ENCODE data around the gene PTPN4. TPM values are rescaled to one million over a fixed set of nuclear protein-coding genes. Genes with fewer than 3 reads are reported as not detected.

PTPN4 gene
- total and polyA plus RNA-seq, 9 of the 15 experiments (the other 6 are each of a cell fraction or from before 2014, with no cell fraction given), result 5.0 to 32.8 (median 27.3) TPM

DNA sequence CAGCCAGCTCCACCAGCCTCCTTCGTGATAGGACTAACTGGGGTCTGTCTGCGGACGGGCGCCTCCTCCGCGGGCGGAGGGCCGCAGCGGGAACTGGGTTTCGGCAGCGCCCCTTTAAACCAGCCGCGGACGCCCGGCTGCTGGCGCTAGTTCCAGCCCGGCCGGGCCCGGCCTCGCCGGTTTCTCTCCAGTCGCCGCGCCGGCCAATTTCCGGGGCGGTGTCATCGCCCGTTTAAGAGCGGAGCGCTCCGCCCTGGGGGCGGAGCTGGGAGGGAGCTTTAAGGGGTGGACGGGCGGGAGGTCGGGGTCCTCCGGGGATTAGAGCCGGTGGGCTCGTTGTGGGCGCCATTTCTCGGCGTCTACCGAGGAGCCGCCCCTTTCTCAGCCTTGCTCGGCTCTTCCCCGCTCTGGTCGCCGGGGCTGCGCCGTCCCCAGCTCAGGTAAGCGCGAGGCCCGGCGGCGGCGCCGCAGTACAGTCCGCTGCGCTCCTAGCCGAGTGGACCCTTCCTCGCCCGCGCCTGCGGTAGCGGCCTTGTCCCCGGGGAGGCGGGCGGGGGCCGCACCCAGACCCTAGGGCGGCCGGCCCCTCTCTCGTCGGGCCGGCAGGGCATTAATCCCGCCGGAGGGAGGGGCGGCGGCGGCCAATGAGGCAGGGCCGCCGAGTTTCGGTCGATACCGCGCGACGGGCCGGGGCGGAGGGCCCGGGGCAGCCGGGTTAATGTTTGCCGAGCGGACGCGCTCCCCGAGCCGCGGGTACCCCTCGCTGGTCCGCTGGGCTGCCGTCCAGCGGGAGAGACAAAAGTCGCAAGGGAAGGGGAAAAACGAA, 253.3 kb downstream of the PTPN4 start, which contains the start of gene EPB41L5 (continued):
- TF ChIP-seq CHCHD3 (CRISPR knock-in tag; IDR thresholded peaks at IDR 0.05) (no peak), NRF1 (conservative IDR thresholded peaks at IDR 0.05 in 1 of 2, IDR thresholded peaks at IDR 0.05 in 1 of 2) (peak; percentile 75 to 77), HNRNPLL (IDR thresholded peaks at IDR 0.05; ENCODE audit: low read depth, low read length, poor library complexity, severe bottlenecking) (peak; percentile 68), TAF7 (tag; IDR thresholded peaks at IDR 0.05) (no peak), MLX (CRISPR knock-in tag; conservative IDR thresholded peaks at IDR 0.05) (0 out of 4 replicates have a peak, but pooled peaks of 1 of the 2 experiments have one; percentile 80), EWSR1 (IDR thresholded peaks at IDR 0.05; ENCODE audit: borderline replicate concordance, low read depth, partially characterized antibody) (no peak), TFAM (CRISPR knock-in tag; conservative IDR thresholded peaks at IDR 0.05) (no peak), TEAD4 (IDR thresholded peaks at IDR 0.05; ENCODE audit: low read length) (0 out of 2 replicates have a peak, but pooled peaks have one; percentile 21), TEAD4 (CRISPR knock-in tag; IDR thresholded peaks at IDR 0.05; ENCODE audit: borderline replicate concordance) (no peak), KLF10 (CRISPR knock-in tag; IDR thresholded peaks at IDR 0.05) (no peak), JUN (IDR thresholded peaks at IDR 0.05; ENCODE audit: borderline replicate concordance, low read depth, low read length) (no peak; the same call in 1 of the 2 replicates), JUN (CRISPR knock-in tag; IDR thresholded peaks at IDR 0.05; ENCODE audit: borderline replicate concordance) (peak; percentile 70; the same call in 1 of the 2 replicates), RBFOX2 (IDR thresholded peaks at IDR 0.05; ENCODE audit: low read depth, low read length) (peak; percentile 80)
- TF ChIP-seq, protein P1, sequence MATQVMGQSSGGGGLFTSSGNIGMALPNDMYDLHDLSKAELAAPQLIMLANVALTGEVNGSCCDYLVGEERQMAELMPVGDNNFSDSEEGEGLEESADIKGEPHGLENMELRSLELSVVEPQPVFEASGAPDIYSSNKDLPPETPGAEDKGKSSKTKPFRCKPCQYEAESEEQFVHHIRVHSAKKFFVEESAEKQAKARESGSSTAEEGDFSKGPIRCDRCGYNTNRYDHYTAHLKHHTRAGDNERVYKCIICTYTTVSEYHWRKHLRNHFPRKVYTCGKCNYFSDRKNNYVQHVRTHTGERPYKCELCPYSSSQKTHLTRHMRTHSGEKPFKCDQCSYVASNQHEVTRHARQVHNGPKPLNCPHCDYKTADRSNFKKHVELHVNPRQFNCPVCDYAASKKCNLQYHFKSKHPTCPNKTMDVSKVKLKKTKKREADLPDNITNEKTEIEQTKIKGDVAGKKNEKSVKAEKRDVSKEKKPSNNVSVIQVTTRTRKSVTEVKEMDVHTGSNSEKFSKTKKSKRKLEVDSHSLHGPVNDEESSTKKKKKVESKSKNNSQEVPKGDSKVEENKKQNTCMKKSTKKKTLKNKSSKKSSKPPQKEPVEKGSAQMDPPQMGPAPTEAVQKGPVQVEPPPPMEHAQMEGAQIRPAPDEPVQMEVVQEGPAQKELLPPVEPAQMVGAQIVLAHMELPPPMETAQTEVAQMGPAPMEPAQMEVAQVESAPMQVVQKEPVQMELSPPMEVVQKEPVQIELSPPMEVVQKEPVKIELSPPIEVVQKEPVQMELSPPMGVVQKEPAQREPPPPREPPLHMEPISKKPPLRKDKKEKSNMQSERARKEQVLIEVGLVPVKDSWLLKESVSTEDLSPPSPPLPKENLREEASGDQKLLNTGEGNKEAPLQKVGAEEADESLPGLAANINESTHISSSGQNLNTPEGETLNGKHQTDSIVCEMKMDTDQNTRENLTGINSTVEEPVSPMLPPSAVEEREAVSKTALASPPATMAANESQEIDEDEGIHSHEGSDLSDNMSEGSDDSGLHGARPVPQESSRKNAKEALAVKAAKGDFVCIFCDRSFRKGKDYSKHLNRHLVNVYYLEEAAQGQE (IDR thresholded peaks at IDR 0.05; ENCODE audit: borderline replicate concordance), result peak; percentile 82
- TF ChIP-seq, protein P1 (CRISPR knock-in tag; IDR thresholded peaks at IDR 0.05; ENCODE audit: low read depth), result no peak
- TF ChIP-seq, protein P2, sequence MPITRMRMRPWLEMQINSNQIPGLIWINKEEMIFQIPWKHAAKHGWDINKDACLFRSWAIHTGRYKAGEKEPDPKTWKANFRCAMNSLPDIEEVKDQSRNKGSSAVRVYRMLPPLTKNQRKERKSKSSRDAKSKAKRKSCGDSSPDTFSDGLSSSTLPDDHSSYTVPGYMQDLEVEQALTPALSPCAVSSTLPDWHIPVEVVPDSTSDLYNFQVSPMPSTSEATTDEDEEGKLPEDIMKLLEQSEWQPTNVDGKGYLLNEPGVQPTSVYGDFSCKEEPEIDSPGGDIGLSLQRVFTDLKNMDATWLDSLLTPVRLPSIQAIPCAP (CRISPR knock-in tag; IDR thresholded peaks at IDR 0.05; ENCODE audit: borderline replicate concordance), result peak; percentile 95; the same call in 1 of the 2 replicates

Measured in K562 (cell line).